Activated naive CD4-positive, alpha-beta T cell treated with anti-CD3 and anti-CD28 coated beads for 36 hours (primary cell): ENCODE measurements around the gene TTYH2. TPM values are rescaled to one million over a fixed set of nuclear protein-coding genes. Genes with fewer than 3 reads are reported as not detected.
A peak's percentile ranks its signal among the peaks of the same experiment; 100 is the strongest.

Source experiments
- CTCF ChIA-PET: fragments of 350-600 bp; sonication (Branson Sonifier 250); formaldehyde crosslinking; loops from one replicate; lab custom pipeline; 2021; ENCODE audit warnings: antibody characterized with exemption; lab: Charles Lee
- DNase-seq: peaks from one replicate; pipeline ENCODE4 v3.0.0-alpha.2; 2020
- H3K27ac Mint-ChIP-seq: one replicate; pipeline ENCODE4 v1.8.0; 2021; ENCODE audit warnings: mild to moderate bottlenecking, mixed read lengths
- H3K27me3 Mint-ChIP-seq: one replicate; pipeline ENCODE4 v1.8.0; 2021; ENCODE audit warnings: low read depth, mixed read lengths
- H3K36me3 Mint-ChIP-seq: one replicate; pipeline ENCODE4 v1.8.0; 2021; ENCODE audit warnings: low read depth, mixed read lengths
- H3K4me1 Mint-ChIP-seq: one replicate; pipeline ENCODE4 v1.8.0; 2021; ENCODE audit warnings: low read depth, mixed read lengths
- H3K4me3 Mint-ChIP-seq: one replicate; pipeline ENCODE4 v1.8.0; 2021; ENCODE audit warnings: mild to moderate bottlenecking, moderate library complexity, mixed read lengths
- H3K9me3 Mint-ChIP-seq: one replicate; pipeline ENCODE4 v1.8.0; 2021; ENCODE audit warnings: mixed read lengths
- intact Hi-C: fragments of 100-400 bp; cut with micrococcal nuclease; formaldehyde crosslinking; loops from one replicate; pipeline ENCODE4 v1.15.1; 2023
- total RNA-seq, 2 experiments: library from RNA; stranded (reverse); gene quantifications; one replicate each; pipeline ENCODE4 v1.2.3, GENCODE V29; 2021

Gene TTYH2
- total RNA-seq, 2 experiments from 2014 or later, result 2.5 to 2.8 TPM

DNA sequence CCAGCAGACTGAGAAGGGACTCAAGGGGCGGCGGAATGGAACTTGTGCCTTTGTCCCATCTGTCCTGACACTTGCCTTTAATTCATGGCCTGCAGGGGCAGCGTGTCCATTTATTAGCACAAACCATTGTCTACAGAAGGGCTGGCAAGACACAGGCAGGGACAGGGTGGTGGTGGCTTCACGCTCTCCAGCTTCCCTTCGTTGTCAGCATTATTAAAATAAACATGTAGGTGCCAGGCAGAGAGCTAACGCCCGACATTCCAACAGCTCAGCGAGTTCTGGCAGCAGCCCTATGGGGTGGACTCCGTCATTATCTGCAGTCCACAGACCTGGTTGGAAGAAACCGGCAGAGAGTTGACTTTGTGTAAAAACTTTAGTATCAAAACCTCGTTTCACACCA is 77.0 kb downstream of the TTYH2 start:
- H3K4me3 Mint-ChIP-seq, result no peak overlapping the region
- CTCF ChIA-PET, result interaction anchor here (1.1 to 1.3 kb wide), 2 partner anchors 11 to 12 kb away, joined by 3 read pairs; no protein-coding TSS in a partner anchor
- H3K27ac Mint-ChIP-seq, result no peak overlapping the region
- intact Hi-C loops, result no loop called here
- no peaks in the 10 kb centered on the region for H3K36me3 Mint-ChIP-seq
- no peak for DNase-seq
- H3K27me3 Mint-ChIP-seq, result no peaks in the 10 kb centered on the region
- H3K9me3 Mint-ChIP-seq, result peaks cover 2% of the 10 kb centered on the region
- peaks cover 16% of the 10 kb centered on the region for H3K4me1 Mint-ChIP-seq

- no peak overlapping the region for H3K27ac Mint-ChIP-seq
- no peak overlapping the region for H3K4me3 Mint-ChIP-seq
- no peak for DNase-seq
- H3K36me3 Mint-ChIP-seq, result no peaks in the 10 kb centered on the region
- intact Hi-C loops, result no loop called here
- H3K4me1 Mint-ChIP-seq, result peaks cover 24% of the 10 kb centered on the region
- CTCF ChIA-PET, result interaction anchor here (0.6 kb wide), 1 partner anchor 1457 kb away, joined by 3 read pairs; no protein-coding TSS in a partner anchor
- peaks cover 2% of the 10 kb centered on the region for H3K9me3 Mint-ChIP-seq
- H3K27me3 Mint-ChIP-seq, result no peaks in the 10 kb centered on the region
Measured at GRCh38 chr17:74292495-74292894, 79.1 kb downstream of the TTYH2 start.

DNA sequence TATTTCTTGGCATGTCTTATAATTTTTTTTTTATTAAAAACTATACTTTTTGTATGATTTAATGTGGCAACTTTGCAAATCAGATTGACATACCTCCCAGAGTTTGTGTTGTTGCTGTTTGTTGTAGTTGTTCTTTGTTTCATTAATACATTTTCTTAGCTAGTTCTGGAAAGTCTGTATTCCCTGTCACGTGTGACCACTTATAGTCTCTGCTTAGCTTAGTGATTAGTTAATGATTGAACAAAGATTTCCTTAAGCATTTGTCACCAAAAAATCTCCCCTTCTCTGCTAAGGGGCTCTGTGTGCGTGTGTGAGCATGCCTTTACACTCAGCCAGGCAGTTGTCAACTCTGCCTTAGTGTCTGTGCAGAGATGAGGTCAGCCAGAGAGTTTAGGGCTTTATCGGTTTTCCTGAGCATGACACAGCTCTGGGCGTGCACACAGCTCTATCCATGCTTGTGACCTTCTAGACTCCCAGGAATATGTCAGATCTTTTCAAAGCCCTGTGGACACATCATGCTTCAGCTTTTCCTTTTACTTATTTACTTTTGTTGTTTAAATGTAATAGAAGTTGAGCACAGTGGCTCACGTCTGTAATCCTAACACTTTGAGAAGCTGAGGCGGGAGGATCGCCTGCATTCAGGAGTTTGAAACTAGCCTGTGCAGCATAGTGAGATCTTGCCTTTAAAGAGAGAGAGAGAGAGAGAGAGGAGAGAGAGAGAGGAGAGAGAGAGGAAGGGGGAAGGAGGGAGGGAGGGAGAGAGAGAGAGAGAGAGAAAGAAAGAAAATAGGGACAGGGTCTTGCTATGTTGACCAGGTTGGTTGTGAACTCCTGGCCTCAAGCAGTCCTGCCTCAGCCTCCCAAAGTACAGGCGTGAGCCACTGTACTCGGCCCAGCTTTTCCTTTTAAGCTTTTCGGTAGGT is 82.5 kb downstream of the TTYH2 start:
- CTCF ChIA-PET, result interaction anchor here (0.7 to 2.3 kb wide), 8 partner anchors 8 to 284 kb away, joined by 3 to 18 read pairs (median 5); no protein-coding TSS in a partner anchor
- Mint-ChIP-seq H3K27ac (no peak overlapping the region), H3K4me1 (peaks cover 14% of the 10 kb centered on the region), H3K4me3 (no peak overlapping the region), H3K9me3 (peaks cover 2% of the 10 kb centered on the region), H3K36me3 (no peaks in the 10 kb centered on the region), H3K27me3 (no peaks in the 10 kb centered on the region)
- intact Hi-C loops, result loop anchor here (1.0 kb wide), 1 partner anchor 86 kb away; no protein-coding TSS in a partner anchor
- no peak for DNase-seq

DNA sequence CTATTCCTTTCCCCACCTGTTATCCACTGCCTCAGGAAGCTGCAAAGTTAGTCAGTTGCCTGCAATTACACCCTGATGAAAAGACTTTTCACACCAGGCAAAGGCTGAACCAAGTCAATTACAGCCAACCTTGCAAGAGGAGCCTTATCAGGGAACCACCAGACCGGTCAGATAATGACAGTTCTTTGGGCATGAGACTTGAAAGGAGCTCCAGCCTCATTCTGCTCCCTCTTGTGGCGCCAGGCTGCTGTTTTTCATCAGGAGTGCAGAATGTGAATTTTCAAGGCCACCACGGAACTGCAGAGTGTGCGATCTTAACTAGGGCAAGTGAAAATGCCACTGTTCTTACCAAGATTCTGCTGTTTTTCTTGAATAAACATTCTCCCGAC is 83.2 kb downstream of the TTYH2 start:
- H3K27ac Mint-ChIP-seq, result no peak overlapping the region
- H3K9me3 Mint-ChIP-seq, result peaks cover 2% of the 10 kb centered on the region
- no peaks in the 10 kb centered on the region for H3K36me3 Mint-ChIP-seq
- H3K4me3 Mint-ChIP-seq, result no peak overlapping the region
- peaks cover 14% of the 10 kb centered on the region for H3K4me1 Mint-ChIP-seq
- DNase-seq, result peak; percentile 48
- no peaks in the 10 kb centered on the region for H3K27me3 Mint-ChIP-seq
- CTCF ChIA-PET, result interaction anchor here (0.6 to 2.3 kb wide), 6 partner anchors 9 to 161 kb away, joined by 3 to 18 read pairs (median 6); no protein-coding TSS in a partner anchor
- intact Hi-C loops, result loop anchor here (1.0 kb wide), 1 partner anchor 86 kb away; no protein-coding TSS in a partner anchor

DNA sequence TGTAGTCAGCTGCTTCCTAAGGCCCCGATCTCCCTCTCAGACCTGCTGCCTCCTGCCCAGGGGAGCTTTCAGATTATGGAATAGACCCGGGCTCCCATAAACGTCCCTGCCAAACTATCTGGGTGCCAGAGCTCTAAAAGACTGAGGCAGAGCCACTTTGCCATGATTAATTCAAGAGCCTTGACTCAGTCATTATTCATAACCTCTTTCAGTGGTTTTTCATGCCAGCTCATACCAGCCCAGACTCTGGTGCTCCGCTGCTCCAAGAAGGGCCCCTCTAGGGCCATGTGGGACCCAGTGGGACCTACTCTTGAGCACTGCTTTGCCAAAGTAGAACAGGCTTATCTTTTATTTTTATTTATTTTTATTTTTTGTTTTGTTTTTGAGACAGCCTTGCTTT is 84.6 kb downstream of the TTYH2 start:
- DNase-seq, result peak; percentile 40
- intact Hi-C loops, result no loop called here
- peaks cover 2% of the 10 kb centered on the region for H3K9me3 Mint-ChIP-seq
- H3K27me3 Mint-ChIP-seq, result no peaks in the 10 kb centered on the region
- no peaks in the 10 kb centered on the region for H3K36me3 Mint-ChIP-seq
- CTCF ChIA-PET, result interaction anchor here (0.8 to 1.8 kb wide), 7 partner anchors 10 to 85 kb away, joined by 3 to 8 read pairs (median 5); partner anchors contain the start of genes BTBD17, GPR142 and TTYH2
- peaks cover 14% of the 10 kb centered on the region for H3K4me1 Mint-ChIP-seq
- H3K4me3 Mint-ChIP-seq, result no peak overlapping the region
- no peak overlapping the region for H3K27ac Mint-ChIP-seq

GRCh38 chr17:74298778-74299177 is 85.4 kb downstream of the TTYH2 start:
- Mint-ChIP-seq H3K27ac (no peak overlapping the region), H3K9me3 (peaks cover 2% of the 10 kb centered on the region), H3K4me1 (peaks cover 14% of the 10 kb centered on the region), H3K27me3 (no peaks in the 10 kb centered on the region), H3K4me3 (no peak overlapping the region), H3K36me3 (no peaks in the 10 kb centered on the region)
- intact Hi-C loops, result no loop called here
- DNase-seq, result no peak
- CTCF ChIA-PET, result interaction anchor here (0.8 to 1.8 kb wide), 7 partner anchors 11 to 86 kb away, joined by 3 to 8 read pairs (median 4); partner anchors contain the start of genes BTBD17, GPR142 and TTYH2

- Mint-ChIP-seq H3K9me3 (peaks cover 2% of the 10 kb centered on the region), H3K4me1 (peaks cover 14% of the 10 kb centered on the region), H3K36me3 (no peaks in the 10 kb centered on the region), H3K27ac (no peak overlapping the region), H3K27me3 (no peaks in the 10 kb centered on the region), H3K4me3 (no peak overlapping the region)
- intact Hi-C loops, result no loop called here
- CTCF ChIA-PET, result interaction anchor here (1.0 to 2.0 kb wide), 7 partner anchors 11 to 86 kb away, joined by 3 to 8 read pairs (median 4); partner anchors contain the start of genes BTBD17 and TTYH2
- DNase-seq, result no peak
Measured at GRCh38 chr17:74299226-74300009, 86.0 kb downstream of the TTYH2 start.

DNA sequence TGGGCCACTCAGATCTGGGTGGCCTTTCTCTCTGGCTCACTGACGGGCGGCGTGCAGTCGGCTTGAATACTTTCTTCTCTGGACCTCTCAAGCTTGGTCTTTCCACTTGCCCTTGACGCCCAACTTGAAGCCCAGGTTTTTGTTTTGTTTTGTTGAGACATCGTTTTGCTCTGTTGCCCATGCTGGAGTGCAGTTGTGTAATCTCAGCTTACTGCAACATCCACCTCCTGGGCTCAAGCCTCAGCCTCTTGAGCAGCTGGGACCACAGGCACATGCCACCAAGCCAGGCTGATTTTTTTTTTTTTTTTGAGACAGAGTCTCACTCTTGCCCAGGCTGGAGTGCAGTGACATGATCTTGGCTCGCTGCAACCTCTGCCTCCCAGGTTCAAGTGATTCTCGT is 89.9 kb downstream of the TTYH2 start:
- Mint-ChIP-seq H3K27me3 (peaks cover 4% of the 10 kb centered on the region), H3K4me3 (no peak overlapping the region), H3K27ac (no peak overlapping the region), H3K36me3 (no peaks in the 10 kb centered on the region), H3K9me3 (no peaks in the 10 kb centered on the region), H3K4me1 (peaks cover 3% of the 10 kb centered on the region)
- CTCF ChIA-PET, result interaction anchor here (1.0 to 1.8 kb wide), 3 partner anchors 49 to 76 kb away, joined by 3 to 4 read pairs (median 3); no protein-coding TSS in a partner anchor
- DNase-seq, result no peak
- intact Hi-C loops, result no loop called here

DNA sequence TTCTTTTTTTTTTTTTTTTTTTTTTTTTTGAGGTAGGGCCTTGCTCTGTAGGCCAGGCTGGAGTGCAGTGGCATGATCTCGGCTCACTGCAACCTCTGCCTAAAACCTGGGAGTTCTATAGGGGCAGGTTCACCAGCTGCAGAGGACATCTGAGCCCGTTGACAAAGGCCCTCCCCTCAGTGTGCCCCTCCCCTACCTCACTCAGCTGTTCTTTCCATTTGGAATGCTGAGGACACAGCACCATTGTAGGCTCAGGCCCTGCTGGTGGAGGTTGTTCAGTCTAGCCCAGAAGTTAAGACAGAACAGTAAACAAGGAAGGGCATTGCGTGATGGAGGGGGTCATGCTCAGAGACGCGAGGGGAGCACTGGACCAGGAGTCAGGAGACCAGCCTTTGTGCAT is 90.8 kb downstream of the TTYH2 start:
- Mint-ChIP-seq H3K27me3 (peaks cover 4% of the 10 kb centered on the region), H3K36me3 (no peaks in the 10 kb centered on the region), H3K9me3 (no peaks in the 10 kb centered on the region), H3K27ac (no peak overlapping the region), H3K4me3 (no peak overlapping the region), H3K4me1 (peaks cover 3% of the 10 kb centered on the region)
- no peak for DNase-seq
- intact Hi-C loops, result no loop called here
- CTCF ChIA-PET, result interaction anchor here (1.8 kb wide), 1 partner anchor 48 kb away, joined by 4 read pairs; no protein-coding TSS in a partner anchor

DNA sequence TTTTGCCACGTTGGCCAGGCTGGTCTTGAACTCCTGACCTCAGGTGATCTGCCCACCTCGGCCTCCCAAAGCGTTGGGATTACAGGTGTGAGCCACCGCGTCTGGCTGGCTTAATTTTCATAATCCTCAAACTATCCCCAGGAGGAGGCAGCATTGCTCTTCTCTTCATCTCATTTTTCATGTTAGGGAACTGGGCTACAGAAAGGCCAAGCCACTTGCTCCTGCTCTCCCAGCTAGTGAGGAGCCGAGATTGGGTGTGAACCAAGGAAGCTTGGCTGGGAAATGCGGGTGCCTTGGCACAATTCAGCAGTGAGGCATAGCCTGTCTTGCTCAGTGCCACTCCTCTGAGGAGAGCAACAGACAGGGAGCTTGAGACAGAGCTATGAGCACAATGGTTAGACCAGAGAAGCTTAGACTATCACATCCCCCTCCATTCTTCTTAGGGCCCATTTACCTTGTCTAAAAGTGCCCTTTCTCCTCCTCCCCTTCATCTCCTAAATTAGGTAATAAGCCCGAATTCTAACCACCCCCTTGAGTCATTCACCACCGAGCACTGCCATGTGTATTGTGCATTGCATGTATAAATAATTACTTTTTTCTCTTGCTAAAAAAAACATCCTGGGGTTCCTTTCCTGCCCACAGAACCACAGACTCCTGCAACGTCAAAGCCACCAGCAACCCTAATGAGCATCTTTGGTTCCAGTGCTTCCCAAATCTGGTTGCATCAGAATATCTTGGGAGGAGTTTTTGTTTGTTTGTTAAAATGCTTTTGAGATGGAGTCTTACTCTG is 92.7 kb downstream of the TTYH2 start:
- no peaks in the 10 kb centered on the region for H3K36me3 Mint-ChIP-seq
- CTCF ChIA-PET, result interaction anchor here (0.6 to 1.9 kb wide), 6 partner anchors 9 to 338 kb away, joined by 3 to 5 read pairs (median 3); partner anchors contain the start of genes BTBD17 and GPR142
- no peak overlapping the region for H3K4me3 Mint-ChIP-seq
- no peaks in the 10 kb centered on the region for H3K9me3 Mint-ChIP-seq
- intact Hi-C loops, result no loop called here
- DNase-seq, result no peak
- H3K27ac Mint-ChIP-seq, result no peak overlapping the region
- H3K27me3 Mint-ChIP-seq, result peaks cover 4% of the 10 kb centered on the region
- peaks cover 3% of the 10 kb centered on the region for H3K4me1 Mint-ChIP-seq
